D721Med (cell line): ENCODE data around the gene PLXNA1.

Source experiments
- DNase-seq: peaks from one replicate; pipeline ENCODE4 v3.0.0; 2011; ENCODE audit warnings: low spot score; ENCODE audit not compliant: insufficient read length
- FAIRE-seq: peaks from 2 replicates; lab custom pipeline; 2011; peaks lifted over from hg19 to GRCh38; lab: Jason Lieb, UNC
- CTCF ChIP-seq: IDR thresholded peaks from 2 replicates; pipeline ENCODE4 v1.5.1; 2012; ENCODE audit warnings: mild to moderate bottlenecking, control low read depth; ENCODE audit not compliant: insufficient read depth; ENCODE audit errors: missing control alignments

Gene PLXNA1

GRCh38 chr3:126968391-126969390 is 14.2 kb upstream of the PLXNA1 start:
- DNase-seq: no peak
- TF ChIP-seq CTCF: no peak
- FAIRE-seq: no peak

GRCh38 chr3:126969586-126969985 is 13.3 kb upstream of the PLXNA1 start:
- FAIRE-seq (no peak), DNase-seq (no peak)
- no peak for TF ChIP-seq CTCF

GRCh38 chr3:126970101-126970500 is 12.8 kb upstream of the PLXNA1 start:
- TF ChIP-seq CTCF: no peak
- FAIRE-seq (no peak), DNase-seq (no peak)

- FAIRE-seq: no peak
- no peak for TF ChIP-seq CTCF
- no peak for DNase-seq
These were observed 12.0 kb upstream of the PLXNA1 start for GRCh38 chr3:126970921-126971320.

- DNase-seq (no peak), FAIRE-seq (no peak)
- no peak for TF ChIP-seq CTCF
These were observed 11.0 kb upstream of the PLXNA1 start for GRCh38 chr3:126971891-126972351.

GRCh38 chr3:126972866-126973265 is 10.0 kb upstream of the PLXNA1 start:
- DNase-seq: no peak
- no peak for FAIRE-seq
- TF ChIP-seq CTCF: peak; percentile 2

GRCh38 chr3:126973814-126974213 is 9.1 kb upstream of the PLXNA1 start:
- TF ChIP-seq CTCF: no peak
- no peak for FAIRE-seq

More at GRCh38 chr3:126973814-126974213, 9.1 kb upstream of the PLXNA1 start:
- no peak for DNase-seq
